HUES6 (cell line): ENCODE results near the gene ITPK1.

ENCODE experiments used
- H3K27ac ChIP-seq: 2 replicates; pipeline ENCODE4 v1.7.0; 2013; ENCODE audit warnings: low read depth, mild to moderate bottlenecking, low read length, inconsistent platforms
- H3K27me3 ChIP-seq: 2 replicates; pipeline ENCODE4 v1.6.1; 2013; ENCODE audit warnings: low read length; ENCODE audit not compliant: control insufficient read depth, insufficient read depth
- H3K36me3 ChIP-seq: 2 replicates; pipeline ENCODE4 v1.6.1; 2013; ENCODE audit warnings: low read length; ENCODE audit not compliant: control insufficient read depth, insufficient read depth
- H3K4me1 ChIP-seq: 2 replicates; pipeline ENCODE4 v1.6.1; 2013; ENCODE audit warnings: low read length; ENCODE audit not compliant: control insufficient read depth, insufficient read depth
- H3K4me3 ChIP-seq: 2 replicates; pipeline ENCODE4 v1.5.1; 2013; ENCODE audit warnings: low read depth, low read length
- H3K9ac ChIP-seq: one replicate; pipeline ENCODE4 v1.6.1; 2013; ENCODE audit warnings: mild to moderate bottlenecking, low read length
- H3K9me3 ChIP-seq: 2 replicates; pipeline ENCODE4 v1.6.1; 2013; ENCODE audit warnings: low read depth, low read length; ENCODE audit not compliant: control insufficient read depth, insufficient read depth

Gene ITPK1

DNA sequence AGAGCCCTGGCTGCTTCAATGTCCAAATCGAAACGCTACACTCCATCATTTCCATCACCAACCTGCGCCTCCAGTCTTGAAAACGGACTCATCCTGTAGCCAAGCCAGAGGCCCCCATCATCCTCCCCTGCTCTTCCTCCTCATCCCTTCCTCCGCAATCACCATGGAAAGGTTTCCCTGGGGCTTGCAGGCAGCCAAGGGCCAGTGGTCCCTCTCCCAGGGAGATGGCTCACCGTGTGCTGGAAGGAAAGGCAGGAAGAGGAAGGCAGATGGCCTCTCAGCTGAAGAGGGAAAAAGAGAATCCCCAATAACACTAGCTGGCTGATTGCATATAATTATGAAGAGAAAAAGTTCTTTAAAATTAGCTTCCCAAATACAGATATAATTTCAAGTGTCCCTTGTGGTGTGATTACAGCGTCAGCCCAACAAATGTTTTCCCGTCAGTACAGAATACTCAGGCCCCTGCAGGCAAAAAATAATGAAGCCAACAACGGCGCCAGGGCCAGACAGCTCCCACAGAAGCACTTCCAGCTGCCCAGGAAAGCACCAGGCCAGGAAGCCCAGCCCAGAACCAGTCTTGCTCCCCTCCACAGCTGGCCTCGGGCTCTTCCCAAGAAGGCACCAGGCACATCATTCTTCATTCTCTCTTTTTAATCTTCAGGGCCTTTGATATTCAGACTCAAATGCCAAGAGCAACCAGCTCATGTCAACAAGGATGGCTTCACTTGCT is 24.7 kb downstream of the ITPK1 start:
- no peak overlapping the region for H3K9ac ChIP-seq
- H3K27me3 ChIP-seq = no peaks in the 10 kb centered on the region
- H3K27ac ChIP-seq = no peak overlapping the region
- H3K4me1 ChIP-seq = peaks cover 21% of the 10 kb centered on the region
- no peak overlapping the region for H3K4me3 ChIP-seq
- no peaks in the 10 kb centered on the region for H3K36me3 ChIP-seq
- peaks cover 3% of the 10 kb centered on the region; the same call in 1 of the 2 replicates for H3K9me3 ChIP-seq

DNA sequence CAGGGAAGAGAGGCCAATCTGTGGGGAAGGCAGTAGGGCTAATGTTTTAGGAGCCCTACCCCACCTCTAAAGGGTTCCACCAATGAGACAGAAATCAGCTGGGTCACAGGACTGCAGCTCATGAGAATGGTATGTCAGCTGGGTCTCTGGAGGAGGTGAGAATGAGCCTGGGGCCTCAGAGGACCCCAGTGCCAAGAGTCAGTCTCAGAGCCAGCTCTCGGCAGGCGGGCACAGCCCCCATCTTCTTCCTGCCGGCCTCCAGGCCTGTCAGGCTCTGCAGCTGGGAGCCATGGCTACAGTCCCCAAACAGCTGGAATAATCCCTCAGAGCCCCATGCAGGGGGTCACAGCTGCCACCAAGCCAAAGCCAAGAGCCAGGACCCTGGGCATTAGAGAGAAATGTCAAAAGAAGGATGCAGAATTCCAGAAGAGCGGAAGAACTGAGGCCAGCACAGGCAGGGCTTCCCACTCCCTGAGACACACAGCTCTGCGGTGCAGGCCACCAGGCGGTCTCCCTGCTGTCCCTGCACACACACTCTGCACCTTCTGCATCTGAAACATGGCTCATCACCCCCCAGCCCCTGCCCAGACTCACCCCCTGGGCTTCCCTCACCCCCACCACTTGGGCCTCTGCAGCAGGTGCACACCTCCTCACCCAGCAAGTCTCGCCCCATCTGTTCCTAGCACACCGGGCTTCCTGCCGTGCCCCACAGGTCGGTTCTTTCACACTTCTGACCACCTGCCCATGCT is 26.0 kb downstream of the ITPK1 start:
- Histone ChIP-seq H3K27ac (no peak overlapping the region), H3K4me1 (peaks cover 30% of the 10 kb centered on the region), H3K27me3 (no peaks in the 10 kb centered on the region), H3K9ac (no peak overlapping the region), H3K36me3 (no peaks in the 10 kb centered on the region), H3K4me3 (no peak overlapping the region), H3K9me3 (peaks cover 3% of the 10 kb centered on the region; the same call in 1 of the 2 replicates)

DNA sequence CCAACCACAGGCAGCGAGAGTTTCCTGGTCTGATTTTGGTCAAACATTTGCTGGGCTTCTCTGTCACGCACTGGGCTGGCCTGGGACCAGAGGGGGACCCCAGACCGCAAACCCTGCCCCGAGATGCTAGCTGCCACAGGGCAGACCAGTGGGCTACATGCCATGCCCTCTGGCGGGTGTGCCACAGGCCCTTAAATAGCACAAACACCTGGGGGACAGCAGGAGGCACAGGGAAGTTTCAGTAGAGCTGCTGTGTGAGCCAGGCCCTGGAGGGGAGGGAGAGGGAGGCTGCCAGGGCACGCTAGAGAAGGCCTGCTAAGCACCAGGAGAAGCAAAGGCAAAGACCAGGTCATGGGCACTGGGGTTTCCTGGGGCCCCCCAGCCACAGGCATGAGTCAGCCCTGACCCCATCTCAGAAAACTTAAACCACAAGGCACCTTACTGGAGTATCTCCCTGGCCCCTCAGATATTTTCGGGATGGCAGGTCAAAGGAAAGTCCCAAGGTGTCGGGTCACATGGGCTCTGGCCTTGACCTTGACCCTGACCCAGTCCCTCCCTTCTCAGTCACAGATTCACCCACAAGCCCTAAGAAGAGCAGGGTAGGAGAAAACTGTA is 29.2 kb downstream of the ITPK1 start:
- peaks cover 26% of the 10 kb centered on the region for H3K4me1 ChIP-seq
- H3K27ac ChIP-seq = peak overlapping the region; percentile 48
- peak overlapping the region; percentile 6 for H3K9ac ChIP-seq
- peaks cover 3% of the 10 kb centered on the region for H3K9me3 ChIP-seq
- H3K4me3 ChIP-seq = no peak overlapping the region
- H3K36me3 ChIP-seq = no peaks in the 10 kb centered on the region
- no peaks in the 10 kb centered on the region for H3K27me3 ChIP-seq

DNA sequence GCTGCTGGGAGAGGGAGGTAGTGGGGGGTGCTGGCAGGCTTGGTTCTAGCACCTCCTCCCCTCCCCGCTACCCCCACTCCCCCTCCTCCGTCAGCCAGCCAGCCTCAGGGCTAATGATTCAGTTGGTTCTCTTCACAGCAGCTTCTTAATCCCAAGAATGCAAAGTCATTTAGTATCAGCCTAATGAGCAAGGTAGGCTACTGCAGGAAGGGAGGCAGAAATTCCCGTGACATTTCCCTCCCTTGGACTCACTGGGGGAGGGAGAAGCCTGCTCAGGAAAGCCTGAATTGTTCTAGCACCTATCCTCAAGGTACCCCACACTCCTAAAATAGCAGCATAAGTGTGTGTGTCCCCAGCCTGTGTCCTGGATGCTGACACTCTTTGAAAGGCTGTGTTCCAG is 29.8 kb downstream of the ITPK1 start:
- Histone ChIP-seq H3K27ac (peak overlapping the region; percentile 48), H3K9ac (peak overlapping the region; percentile 6), H3K27me3 (no peaks in the 10 kb centered on the region), H3K36me3 (no peaks in the 10 kb centered on the region), H3K4me1 (peaks cover 21% of the 10 kb centered on the region), H3K9me3 (peaks cover 3% of the 10 kb centered on the region), H3K4me3 (peak overlapping the region; percentile 17; the same call in 1 of the 2 replicates)

DNA sequence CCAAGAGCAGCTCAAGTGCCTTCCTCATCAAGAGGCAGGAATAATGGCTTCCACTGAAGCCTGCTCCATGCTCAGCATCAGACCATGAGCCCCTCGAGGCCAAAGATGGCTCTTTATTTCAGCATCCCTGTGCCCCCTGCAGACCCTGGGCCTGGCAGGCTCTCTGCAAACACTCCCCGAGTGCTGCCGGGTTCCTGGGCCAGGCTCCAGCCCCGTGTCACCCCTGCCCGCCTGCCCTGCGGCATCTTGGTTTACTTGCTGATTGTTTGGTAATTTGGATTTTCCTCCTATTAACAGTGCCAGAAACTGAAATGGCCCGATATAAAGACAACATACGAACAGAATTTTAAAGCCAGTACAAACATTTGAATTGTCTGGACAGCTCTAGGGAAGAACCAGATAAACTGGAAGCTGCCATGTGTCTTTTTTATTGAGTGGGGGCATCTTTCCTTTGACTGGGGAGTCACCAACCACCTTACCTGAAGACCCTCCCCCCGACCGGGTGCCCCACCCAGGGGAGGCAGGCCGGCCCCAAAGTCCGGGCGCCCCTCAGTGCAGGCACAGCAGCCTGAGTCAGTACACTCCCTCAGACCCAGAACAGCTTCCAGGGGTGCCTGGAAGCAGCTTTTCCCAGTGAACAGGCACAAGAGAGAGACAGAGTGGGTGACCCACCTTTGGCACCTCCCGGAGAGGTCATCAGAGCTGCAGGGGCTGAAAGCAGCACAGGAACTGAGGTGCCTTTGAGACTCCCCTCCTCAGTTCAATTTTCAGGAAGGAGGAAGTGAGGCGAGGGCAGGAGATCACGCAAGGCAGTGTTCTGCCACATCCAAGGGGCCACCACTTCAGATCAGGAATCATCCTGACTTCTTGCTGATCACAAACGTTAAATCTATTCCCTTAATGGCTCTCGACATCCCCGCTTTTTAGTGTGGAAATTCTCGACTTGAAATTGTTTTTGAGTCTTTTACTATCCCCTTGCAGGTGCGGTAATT is 30.6 kb downstream of the ITPK1 start:
- Histone ChIP-seq H3K9me3 (peaks cover 3% of the 10 kb centered on the region), H3K4me1 (peaks cover 18% of the 10 kb centered on the region), H3K27ac (peak overlapping the region; percentile 48), H3K4me3 (no peak overlapping the region), H3K27me3 (no peaks in the 10 kb centered on the region), H3K9ac (peak overlapping the region; percentile 42), H3K36me3 (no peaks in the 10 kb centered on the region)

DNA sequence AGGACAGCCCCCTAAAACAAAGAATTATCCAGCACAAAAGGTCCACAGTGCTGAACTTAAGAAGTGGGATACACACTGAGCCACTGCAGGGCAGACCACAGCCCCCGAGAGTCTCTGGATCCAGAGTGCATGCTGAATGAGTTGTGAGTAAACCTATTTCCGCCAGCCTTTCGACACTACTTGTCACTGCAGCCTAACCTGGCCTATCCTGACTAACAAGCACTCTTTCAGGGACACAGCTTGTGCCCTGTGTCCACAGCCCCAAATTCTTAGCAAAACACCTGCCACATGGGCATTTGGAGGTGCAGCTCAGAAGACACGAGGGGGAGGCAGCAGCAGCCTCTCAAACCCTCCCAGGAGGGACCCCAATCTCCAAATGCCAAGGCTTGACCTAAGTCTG is 31.3 kb downstream of the ITPK1 start:
- H3K4me3 ChIP-seq = no peak overlapping the region
- peaks cover 18% of the 10 kb centered on the region for H3K4me1 ChIP-seq
- H3K9ac ChIP-seq = no peak overlapping the region
- H3K27ac ChIP-seq = no peak overlapping the region
- H3K36me3 ChIP-seq = no peaks in the 10 kb centered on the region
- H3K27me3 ChIP-seq = no peaks in the 10 kb centered on the region
- H3K9me3 ChIP-seq = peaks cover 3% of the 10 kb centered on the region

DNA sequence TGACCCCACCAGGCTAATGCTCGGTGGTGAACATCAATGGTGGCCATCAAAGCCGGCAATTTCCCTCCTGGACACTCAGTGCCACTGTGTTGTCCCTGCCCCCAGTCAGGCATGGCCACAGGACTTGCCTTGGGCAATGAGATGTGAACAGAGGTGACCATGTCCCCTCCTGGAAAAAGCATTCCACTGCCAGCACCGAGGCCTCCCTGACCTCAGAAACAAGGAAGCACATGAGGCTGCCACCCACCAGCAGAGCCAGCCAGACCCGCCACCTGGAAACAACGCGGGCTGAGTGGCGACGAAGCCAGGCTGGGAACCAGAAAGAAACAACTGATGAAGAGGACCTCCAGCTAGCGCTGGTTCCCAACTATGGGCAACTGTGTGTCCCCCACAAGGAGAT is 31.8 kb downstream of the ITPK1 start:
- Histone ChIP-seq H3K27ac (no peak overlapping the region), H3K36me3 (no peaks in the 10 kb centered on the region)

DNA sequence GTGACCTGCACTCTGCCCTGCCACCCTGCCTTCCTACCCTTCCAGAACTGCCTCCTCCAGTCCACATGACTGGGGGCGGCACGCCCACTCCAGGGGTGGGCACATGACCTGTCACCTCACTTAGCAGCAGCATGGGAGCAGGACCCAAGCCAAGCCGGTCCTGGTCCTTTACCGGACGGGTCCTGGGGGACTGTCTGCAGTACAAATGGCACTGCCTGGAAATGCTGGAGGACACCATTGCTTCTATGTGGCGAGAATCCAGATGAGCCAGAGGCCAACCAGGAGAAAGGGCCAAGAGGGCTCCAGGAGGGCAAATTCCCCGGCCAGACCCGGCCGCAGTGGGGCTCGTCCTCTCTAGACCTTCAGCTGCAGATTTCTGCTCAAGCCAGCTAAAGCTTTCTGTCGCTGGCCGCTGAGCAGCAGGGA is 33.1 kb downstream of the ITPK1 start:
- no peak overlapping the region for H3K4me3 ChIP-seq
- no peak overlapping the region for H3K27ac ChIP-seq
- H3K36me3 ChIP-seq = no peaks in the 10 kb centered on the region
- H3K9ac ChIP-seq = no peak overlapping the region
- H3K27me3 ChIP-seq = no peaks in the 10 kb centered on the region
- H3K9me3 ChIP-seq = peaks cover 3% of the 10 kb centered on the region
- peaks cover 22% of the 10 kb centered on the region for H3K4me1 ChIP-seq

More for the DNA sequence above, 31.8 kb downstream of the ITPK1 start:
- H3K4me3 ChIP-seq = no peak overlapping the region
- peaks cover 3% of the 10 kb centered on the region for H3K9me3 ChIP-seq
- no peaks in the 10 kb centered on the region for H3K27me3 ChIP-seq
- H3K9ac ChIP-seq = no peak overlapping the region
- H3K4me1 ChIP-seq = peaks cover 18% of the 10 kb centered on the region

DNA sequence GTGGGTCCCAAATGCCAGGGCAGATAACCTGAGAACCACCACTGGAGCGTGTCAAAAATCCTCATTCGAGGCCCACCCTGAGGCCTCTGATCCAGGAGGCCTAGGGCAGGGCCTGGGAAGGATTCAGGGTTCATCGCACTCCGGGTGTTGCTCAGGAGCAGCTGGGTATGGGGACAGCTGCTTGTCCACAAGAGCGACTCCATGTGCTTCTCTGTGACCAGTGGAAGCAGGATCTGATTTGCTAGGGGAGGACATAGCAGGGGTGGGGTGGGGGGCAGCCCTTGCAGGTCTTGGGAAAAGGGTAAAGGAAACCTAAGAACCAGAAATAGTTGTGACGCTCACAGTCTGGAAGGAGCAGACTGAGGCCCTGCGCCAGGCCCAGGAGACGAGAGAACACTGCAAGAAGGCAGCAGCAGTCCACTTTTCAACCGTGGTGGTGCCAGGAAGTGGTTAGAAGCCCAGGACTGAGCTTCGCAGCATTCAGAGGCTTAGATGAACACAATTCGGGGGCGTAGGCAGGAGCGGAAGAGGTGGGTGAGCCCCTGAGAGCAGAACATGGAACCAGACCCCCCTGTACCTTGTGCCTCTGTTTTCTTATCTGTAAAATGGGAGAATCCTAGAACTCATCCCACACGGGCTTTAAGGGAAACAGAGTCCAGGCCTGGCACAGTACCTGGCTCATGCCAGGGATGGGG is 33.7 kb downstream of the ITPK1 start:
- H3K4me3 ChIP-seq = no peak overlapping the region
- no peak overlapping the region for H3K9ac ChIP-seq
- peaks cover under 1% of the 10 kb centered on the region for H3K9me3 ChIP-seq
- peaks cover 23% of the 10 kb centered on the region for H3K4me1 ChIP-seq
- H3K27me3 ChIP-seq = no peaks in the 10 kb centered on the region
- H3K27ac ChIP-seq = no peak overlapping the region; the same call in 1 of the 2 replicates
- H3K36me3 ChIP-seq = no peaks in the 10 kb centered on the region

DNA sequence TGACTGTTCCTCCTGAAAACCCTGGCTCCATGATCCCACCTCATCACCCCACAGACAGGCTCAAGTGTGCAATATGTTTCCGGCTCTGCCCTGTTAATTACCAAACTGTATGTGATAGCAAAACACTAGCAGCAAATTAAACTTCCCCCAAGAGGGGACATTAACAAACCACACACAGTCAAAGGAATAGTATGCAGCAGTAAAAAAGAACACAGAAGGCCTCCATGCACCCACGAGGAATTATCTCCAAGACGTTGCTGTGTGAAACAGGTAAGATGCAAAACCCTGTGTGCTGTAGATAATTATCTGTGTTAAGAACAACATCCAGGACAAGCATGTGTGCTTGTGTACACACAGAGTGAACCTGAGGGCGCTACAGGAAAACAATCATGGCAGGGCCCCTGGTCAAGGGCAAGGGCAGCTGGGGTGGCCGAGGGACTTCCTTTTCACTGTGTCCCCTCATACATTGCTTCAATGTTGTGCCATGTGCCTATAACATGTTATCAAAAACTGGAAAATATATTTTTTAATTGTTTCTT is 35.8 kb downstream of the ITPK1 start:
- no peak overlapping the region for H3K27ac ChIP-seq
- H3K27me3 ChIP-seq = no peaks in the 10 kb centered on the region
- peaks cover 7% of the 10 kb centered on the region; the same call in 1 of the 2 replicates for H3K4me1 ChIP-seq
- H3K36me3 ChIP-seq = no peaks in the 10 kb centered on the region
- no peak overlapping the region for H3K9ac ChIP-seq
- no peak overlapping the region for H3K4me3 ChIP-seq
- no peaks in the 10 kb centered on the region; the same call in 1 of the 2 replicates for H3K9me3 ChIP-seq
